ENCODE data around the gene MXD1. TPM values are rescaled to one million over a fixed set of nuclear protein-coding genes. Genes with fewer than 3 reads are reported as not detected.

MXD1 gene
- total and polyA plus RNA-seq, 4 donors: 1.4 to 8.5 (median 5.8) TPM

DNA sequence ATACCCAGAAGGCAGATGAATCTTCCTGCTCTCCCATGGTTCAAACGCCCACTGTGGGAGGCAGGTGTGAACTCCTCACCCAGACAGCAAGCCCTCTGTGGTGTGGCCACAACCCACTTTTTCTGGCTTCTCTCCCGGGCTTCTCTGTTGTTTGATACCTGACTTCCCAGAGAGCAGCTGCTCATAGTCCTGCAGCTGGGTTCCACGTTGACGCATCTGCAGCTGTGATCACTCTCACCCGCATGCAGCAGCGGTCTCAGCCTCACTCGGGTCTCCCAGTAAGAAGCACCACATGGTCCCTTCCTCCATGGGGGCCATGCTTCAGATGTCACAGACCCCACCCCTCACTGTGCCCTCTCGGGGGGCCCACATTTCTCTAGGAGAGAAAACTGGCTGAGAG is 43.1 kb downstream of the MXD1 start:
- H3K4me1 ChIP-seq (ENCODE audit: control insufficient read depth in 4 of 4, insufficient read depth in 4 of 4, low read length in 3 of 4): no peaks in the 10 kb centered on the region
- H3K36me3 ChIP-seq (ENCODE audit: control insufficient read depth in 4 of 4, insufficient read depth in 3 of 4, low read depth in 1 of 4, low read length in 3 of 4): no peaks in the 10 kb centered on the region
- TF ChIP-seq CTCF (IDR thresholded peaks at IDR 0.05; ENCODE audit: low read depth, low read length, missing input control) (no peak), RAD21 (IDR thresholded peaks at IDR 0.05) (no peak), EGR1 (IDR thresholded peaks at IDR 0.05; ENCODE audit: low read depth in 2 of 2) (no peak), TAF1 (conservative IDR thresholded peaks at IDR 0.05) (no peak), SP1 (IDR thresholded peaks at IDR 0.05) (no peak), ZBTB33 (IDR thresholded peaks at IDR 0.05) (no peak), YY1 (IDR thresholded peaks at IDR 0.05) (no peak), FOXA1 (IDR thresholded peaks at IDR 0.05) (no peak), REST (IDR thresholded peaks at IDR 0.05) (no peak), HNF4A (conservative IDR thresholded peaks at IDR 0.05) (no peak), GABPA (IDR thresholded peaks at IDR 0.05 in 1 of 2, conservative IDR thresholded peaks at IDR 0.05 in 1 of 2) (no peak), RXRA (IDR thresholded peaks at IDR 0.05) (no peak), FOXA2 (IDR thresholded peaks at IDR 0.05) (no peak), NR2F2 (IDR thresholded peaks at IDR 0.05) (no peak), JUND (IDR thresholded peaks at IDR 0.05) (no peak), HNF4G (IDR thresholded peaks at IDR 0.05) (no peak)
- TF ChIP-seq, protein P1, sequence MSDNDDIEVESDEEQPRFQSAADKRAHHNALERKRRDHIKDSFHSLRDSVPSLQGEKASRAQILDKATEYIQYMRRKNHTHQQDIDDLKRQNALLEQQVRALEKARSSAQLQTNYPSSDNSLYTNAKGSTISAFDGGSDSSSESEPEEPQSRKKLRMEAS (IDR thresholded peaks at IDR 0.05): no peak
- TF ChIP-seq, protein P2, sequence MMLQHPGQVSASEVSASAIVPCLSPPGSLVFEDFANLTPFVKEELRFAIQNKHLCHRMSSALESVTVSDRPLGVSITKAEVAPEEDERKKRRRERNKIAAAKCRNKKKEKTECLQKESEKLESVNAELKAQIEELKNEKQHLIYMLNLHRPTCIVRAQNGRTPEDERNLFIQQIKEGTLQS (IDR thresholded peaks at IDR 0.05): no peak
- no peak overlapping the region for H3K4me3 ChIP-seq (ENCODE audit: low read depth in 1 of 3, low read length in 3 of 3)
- WGBS: 76% methylated on average over 8 of the region's 8 CpGs
- H3K9me3 ChIP-seq (ENCODE audit: control insufficient read depth in 4 of 4, low read length in 3 of 4): no peaks in the 10 kb centered on the region
- H3K27me3 ChIP-seq (ENCODE audit: control insufficient read depth in 4 of 4, insufficient read depth in 4 of 4, low read length in 3 of 4): no peaks in the 10 kb centered on the region
- no peak overlapping the region for H3K27ac ChIP-seq (ENCODE audit: low read depth in 1 of 2, low read length in 2 of 2)
- no peak overlapping the region for H3K9ac ChIP-seq (ENCODE audit: low read depth in 1 of 2, low read length in 2 of 2)
- no peak for DNase-seq (ENCODE audit: low spot score)

All from liver (tissue), 9 donors.